CD4-positive, alpha-beta memory T cell (primary cell): ENCODE results near the gene DIABLO. TPM values are rescaled to one million over a fixed set of nuclear protein-coding genes. Genes with fewer than 3 reads are reported as not detected.

Experiments
- CTCF ChIA-PET: fragments of 350-600 bp; sonication (Branson Sonifier 250); formaldehyde crosslinking; loops from one replicate; lab custom pipeline; 2021; ENCODE audit warnings: inconsistent platforms; ENCODE audit not compliant: partially characterized antibody; lab: Charles Lee
- POLR2A ChIA-PET: fragments of 350-600 bp; sonication (Branson Sonifier 250); formaldehyde crosslinking; loops from one replicate; lab custom pipeline; 2021; ENCODE audit not compliant: partially characterized antibody; lab: Charles Lee
- DNase-seq, 5 donors: peaks; one replicate each; pipeline versions ENCODE4 v3.0.0 to v3.0.0-alpha.2; 2020 to 2022; ENCODE audit warnings: mixed read lengths in 1 of 5
- H3K27ac ChIP-seq: one replicate; pipeline ENCODE4 v1.7.0; 2013; ENCODE audit warnings: low read depth, low read length
- H3K27me3 ChIP-seq: 2 replicates; pipeline ENCODE4 v1.7.0; 2013; ENCODE audit warnings: mild to moderate bottlenecking, low read length, moderate library complexity; ENCODE audit not compliant: insufficient read depth
- H3K36me3 ChIP-seq: 2 replicates; pipeline ENCODE4 v1.7.0; 2013; ENCODE audit warnings: mild to moderate bottlenecking, low read length, moderate library complexity; ENCODE audit not compliant: insufficient read depth
- H3K4me1 ChIP-seq: 2 replicates; pipeline ENCODE4 v1.7.0; 2013; ENCODE audit warnings: mild to moderate bottlenecking, low read length, moderate library complexity; ENCODE audit not compliant: insufficient read depth
- H3K4me3 ChIP-seq, 2 donors: one replicate each; pipeline ENCODE4 v1.7.0; 2013; ENCODE audit warnings: low read length in 2 of 2, mild to moderate bottlenecking in 1 of 2
- H3K9me3 ChIP-seq, 2 donors: one replicate each; pipeline ENCODE4 v1.7.0; 2013; ENCODE audit warnings: low read length in 2 of 2, control low read depth in 1 of 2; ENCODE audit not compliant: control insufficient read depth in 1 of 2
- H3K27ac Mint-ChIP-seq, 7 donors: one replicate each; pipeline ENCODE4 v1.8.0; 2020 to 2021; ENCODE audit warnings: mixed read lengths in 7 of 7, mild to moderate bottlenecking in 6 of 7, inconsistent platforms in 3 of 7, moderate library complexity in 3 of 7
- H3K27me3 Mint-ChIP-seq, 2 donors: one replicate each; pipeline ENCODE4 v1.8.0; 2020 to 2021; ENCODE audit warnings: mixed read lengths in 2 of 2
- H3K36me3 Mint-ChIP-seq, 2 donors: one replicate each; pipeline ENCODE4 v1.8.0; 2020 to 2021; ENCODE audit warnings: mixed read lengths in 2 of 2, inconsistent platforms in 1 of 2, mild to moderate bottlenecking in 1 of 2
- H3K4me1 Mint-ChIP-seq, 4 donors: one replicate each; pipeline ENCODE4 v1.8.0; 2020 to 2021; ENCODE audit warnings: mixed read lengths in 4 of 4, mild to moderate bottlenecking in 1 of 4
- H3K4me3 Mint-ChIP-seq, 8 donors: one replicate each; pipeline ENCODE4 v1.8.0; 2020 to 2021; ENCODE audit warnings: mixed read lengths in 8 of 8, mild to moderate bottlenecking in 7 of 8, moderate library complexity in 6 of 8, inconsistent platforms in 3 of 8
- H3K9me3 Mint-ChIP-seq, 8 donors: one replicate each; pipeline ENCODE4 v1.8.0; 2020 to 2021; ENCODE audit warnings: mixed read lengths in 8 of 8, mild to moderate bottlenecking in 5 of 8, inconsistent platforms in 3 of 8, moderate library complexity in 1 of 8
- intact Hi-C: fragments of 100-400 bp; cut with micrococcal nuclease; formaldehyde crosslinking; loops from one replicate; pipeline ENCODE4 v1.15.1; 2023
- polyA plus RNA-seq, 2 donors: library from polyadenylated mRNA; unstranded; fragments of 300-500 nt; fragmentation: Illumina TruSeq; gene quantifications; one replicate each; pipeline ENCODE4 v1.2.3, GENCODE V29; 2021
- total RNA-seq, 2 experiments: library from RNA; stranded (reverse); gene quantifications; one replicate each; pipeline ENCODE4 v1.2.3, GENCODE V29; 2021

DIABLO gene
- total and polyA plus RNA-seq, 4 experiments from 2014 or later = 40.0 to 62.0 (median 52.9) TPM

GRCh38 chr12:122168492-122168891 lies 57.4 kb downstream of the DIABLO start:
- H3K9me3 Mint-ChIP-seq = no peaks in the 10 kb centered on the region
- CTCF ChIA-PET = interaction anchor here (0.9 kb wide), 1 partner anchor 24 kb away, joined by 3 read pairs; no protein-coding TSS in a partner anchor

GRCh38 chr12:122167356-122167925 lies 58.4 kb downstream of the DIABLO start:
- POLR2A ChIA-PET = no interaction called here
- no peaks in the 10 kb centered on the region for H3K36me3 Mint-ChIP-seq
- H3K4me3 Mint-ChIP-seq = peak overlapping the region in 5 of 8 donors; percentile 22 to 76 (median 62)
- DNase-seq = no peak
- no peaks in the 10 kb centered on the region for H3K9me3 Mint-ChIP-seq
- H3K4me1 ChIP-seq = peaks cover 6% of the 10 kb centered on the region
- no peak overlapping the region for H3K4me3 ChIP-seq
- H3K27me3 Mint-ChIP-seq = peaks cover 3 to 7% of the 10 kb centered on the region in 2 donors
- peaks cover 7 to 10% (median 10%) of the 10 kb centered on the region in 4 donors for H3K4me1 Mint-ChIP-seq
- intact Hi-C loops = no loop called here
- CTCF ChIA-PET = interaction anchor here (1.0 kb wide), 1 partner anchor 44 kb away, joined by 3 read pairs; no protein-coding TSS in a partner anchor
- H3K27ac Mint-ChIP-seq = peak overlapping the region in 2 of 7 donors; percentile 14 to 53
- no peak overlapping the region for H3K27ac ChIP-seq
- H3K27me3 ChIP-seq = no peaks in the 10 kb centered on the region
- no peaks in the 10 kb centered on the region for H3K9me3 ChIP-seq
- no peaks in the 10 kb centered on the region for H3K36me3 ChIP-seq

More at GRCh38 chr12:122168492-122168891, 57.4 kb downstream of the DIABLO start:
- Histone ChIP-seq H3K4me3 (no peak overlapping the region), H3K27ac (no peak overlapping the region), H3K27me3 (no peaks in the 10 kb centered on the region), H3K4me1 (peaks cover 6% of the 10 kb centered on the region), H3K36me3 (no peaks in the 10 kb centered on the region), H3K9me3 (no peaks in the 10 kb centered on the region)
- H3K4me1 Mint-ChIP-seq = peaks cover 7 to 10% (median 10%) of the 10 kb centered on the region in 4 donors
- DNase-seq = no peak
- no peak overlapping the region for H3K4me3 Mint-ChIP-seq
- H3K36me3 Mint-ChIP-seq = no peaks in the 10 kb centered on the region
- H3K27ac Mint-ChIP-seq = no peak overlapping the region
- intact Hi-C loops = no loop called here
- H3K27me3 Mint-ChIP-seq = peaks cover 2 to 7% of the 10 kb centered on the region in 2 donors
- POLR2A ChIA-PET = no interaction called here

GRCh38 chr12:122166422-122167349 lies 59.2 kb downstream of the DIABLO start:
- no peak for DNase-seq
- peaks cover 10% of the 10 kb centered on the region for H3K4me1 ChIP-seq
- POLR2A ChIA-PET = interaction anchor here (0.6 kb wide), 1 partner anchor 115 kb away, joined by 3 read pairs; no protein-coding TSS in a partner anchor
- H3K4me3 ChIP-seq = no peak overlapping the region
- Mint-ChIP-seq H3K4me1 (peaks cover 8 to 14% (median 12%) of the 10 kb centered on the region in 4 donors), H3K4me3 (peak overlapping the region in 6 of 8 donors; percentile 21 to 76 (median 48)), H3K36me3 (no peaks in the 10 kb centered on the region), H3K9me3 (no peaks in the 10 kb centered on the region), H3K27me3 (peaks cover 3 to 7% of the 10 kb centered on the region in 2 donors), H3K27ac (peak overlapping the region in 3 of 7 donors; percentile 10 to 53 (median 14))
- no peaks in the 10 kb centered on the region for H3K9me3 ChIP-seq
- intact Hi-C loops = no loop called here
- H3K27ac ChIP-seq = no peak overlapping the region
- no peaks in the 10 kb centered on the region for H3K27me3 ChIP-seq
- CTCF ChIA-PET = interaction anchor here (1.0 kb wide), 1 partner anchor 43 kb away, joined by 3 read pairs; no protein-coding TSS in a partner anchor
- H3K36me3 ChIP-seq = no peaks in the 10 kb centered on the region

DNA sequence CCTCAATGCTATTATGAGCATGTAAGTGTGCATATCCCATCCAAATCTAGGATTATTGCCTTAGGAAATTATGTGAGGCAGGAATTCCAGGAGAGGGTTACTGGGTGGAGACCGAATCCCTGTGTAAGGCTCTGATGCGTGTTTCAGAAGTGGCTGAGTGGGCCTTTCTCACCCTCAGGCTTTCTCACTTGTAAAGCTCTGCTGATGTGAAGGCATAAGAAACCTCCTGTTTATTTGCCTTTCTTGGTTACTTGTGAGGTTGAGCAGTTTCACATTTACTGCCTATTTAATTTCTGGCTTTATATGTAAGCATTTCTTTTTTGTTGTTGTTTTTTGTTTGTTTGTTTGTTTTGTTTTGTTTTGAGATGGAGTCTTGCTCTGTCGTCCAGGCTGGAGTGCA lies 62.9 kb downstream of the DIABLO start:
- Histone ChIP-seq H3K4me3 (no peak overlapping the region), H3K27me3 (no peaks in the 10 kb centered on the region), H3K36me3 (no peaks in the 10 kb centered on the region), H3K27ac (no peak overlapping the region), H3K4me1 (peaks cover 10% of the 10 kb centered on the region), H3K9me3 (no peaks in the 10 kb centered on the region)
- Mint-ChIP-seq H3K9me3 (no peaks in the 10 kb centered on the region), H3K27ac (peak overlapping the region in 1 of 7 donors; percentile 32), H3K36me3 (no peaks in the 10 kb centered on the region), H3K4me1 (peaks cover 8 to 14% (median 12%) of the 10 kb centered on the region in 4 donors), H3K4me3 (no peak overlapping the region), H3K27me3 (peaks cover 2 to 7% of the 10 kb centered on the region in 2 donors)
- intact Hi-C loops = no loop called here
- ChIA-PET CTCF (no interaction called here), POLR2A (no interaction called here)
- no peak for DNase-seq

DNA sequence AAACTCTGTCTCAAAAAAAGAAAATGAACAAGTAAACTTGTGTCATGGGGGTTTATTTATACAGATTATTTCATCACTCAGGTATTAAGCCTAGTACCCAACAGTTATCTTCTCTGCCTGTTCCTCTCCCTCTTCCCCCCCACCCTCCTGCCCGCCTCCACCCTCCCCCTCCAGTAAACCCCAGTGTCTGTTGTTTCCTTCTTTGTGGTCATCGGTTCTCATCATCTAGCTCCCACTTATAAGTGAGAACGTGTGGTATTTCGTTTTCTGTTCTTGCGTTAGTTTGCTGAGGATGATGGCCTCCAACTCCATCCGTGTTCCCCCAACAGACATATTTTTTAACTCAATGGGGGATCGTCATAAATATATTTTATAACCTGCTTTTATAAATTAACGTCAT lies 64.2 kb downstream of the DIABLO start:
- Mint-ChIP-seq H3K27ac (no peak overlapping the region), H3K36me3 (no peaks in the 10 kb centered on the region), H3K9me3 (no peaks in the 10 kb centered on the region), H3K4me1 (peaks cover 2 to 7% (median 4%) of the 10 kb centered on the region in 4 donors), H3K27me3 (peaks cover under 1 to 2% of the 10 kb centered on the region in 2 donors), H3K4me3 (no peak overlapping the region)
- Histone ChIP-seq H3K4me3 (no peak overlapping the region), H3K9me3 (no peaks in the 10 kb centered on the region), H3K4me1 (peaks cover 4% of the 10 kb centered on the region), H3K27me3 (no peaks in the 10 kb centered on the region), H3K27ac (no peak overlapping the region), H3K36me3 (no peaks in the 10 kb centered on the region)
- ChIA-PET POLR2A (no interaction called here), CTCF (no interaction called here)
- intact Hi-C loops = no loop called here
- peak in 2 of 5 donors; percentile 12 to 14 for DNase-seq

GRCh38 chr12:122160761-122161160 lies 65.1 kb downstream of the DIABLO start:
- CTCF ChIA-PET = no interaction called here
- Histone ChIP-seq H3K27ac (no peak overlapping the region), H3K9me3 (no peaks in the 10 kb centered on the region), H3K4me1 (peaks cover 4% of the 10 kb centered on the region), H3K27me3 (no peaks in the 10 kb centered on the region), H3K36me3 (no peaks in the 10 kb centered on the region), H3K4me3 (no peak overlapping the region)
- no peak overlapping the region for H3K4me3 Mint-ChIP-seq
- peaks cover 0 to 2% of the 10 kb centered on the region in 2 donors for H3K27me3 Mint-ChIP-seq
- no peak for DNase-seq
- H3K4me1 Mint-ChIP-seq = peaks cover 0 to 4% (median 3%) of the 10 kb centered on the region in 4 donors
- intact Hi-C loops = loop anchor here (1.0 kb wide), 1 partner anchor 196 kb away; no protein-coding TSS in a partner anchor
- H3K36me3 Mint-ChIP-seq = no peaks in the 10 kb centered on the region
- H3K27ac Mint-ChIP-seq = no peak overlapping the region
- POLR2A ChIA-PET = no interaction called here
- no peaks in the 10 kb centered on the region for H3K9me3 Mint-ChIP-seq

GRCh38 chr12:122159882-122160281 lies 66.0 kb downstream of the DIABLO start:
- POLR2A ChIA-PET = no interaction called here
- CTCF ChIA-PET = interaction anchor here (1.1 kb wide), 1 partner anchor 194 kb away, joined by 4 read pairs; no protein-coding TSS in a partner anchor
- H3K36me3 ChIP-seq = no peaks in the 10 kb centered on the region
- H3K4me1 ChIP-seq = peaks cover 4% of the 10 kb centered on the region
- Mint-ChIP-seq H3K9me3 (no peaks in the 10 kb centered on the region), H3K27me3 (peaks cover 0 to 3% of the 10 kb centered on the region in 2 donors), H3K4me1 (peaks cover 0 to 4% (median 3%) of the 10 kb centered on the region in 4 donors), H3K36me3 (no peaks in the 10 kb centered on the region), H3K27ac (peak overlapping the region in 1 of 7 donors; percentile 7), H3K4me3 (no peak overlapping the region)
- H3K4me3 ChIP-seq = no peak overlapping the region
- no peak for DNase-seq
- no peaks in the 10 kb centered on the region for H3K9me3 ChIP-seq
- no peaks in the 10 kb centered on the region for H3K27me3 ChIP-seq
- no peak overlapping the region for H3K27ac ChIP-seq
- intact Hi-C loops = loop anchor here (1.0 kb wide), 1 partner anchor 196 kb away; no protein-coding TSS in a partner anchor
